NCI-H2171 treated with DMSO at 0.1 percent for 48 hours (cell line): Measurements from ENCODE around the gene FUT3.
A peak's percentile ranks its signal among the peaks of the same experiment; 100 is the strongest.
"Not testable (repeated sequence)": the region's sequence is repeated elsewhere in the genome, so short reads cannot be mapped to it uniquely, and the experiment has no call there.

Source experiments
- DNase-seq: peaks from one replicate; lab custom pipeline; 2025; lab: John Stamatoyannopoulos, UW

Gene FUT3

DNA sequence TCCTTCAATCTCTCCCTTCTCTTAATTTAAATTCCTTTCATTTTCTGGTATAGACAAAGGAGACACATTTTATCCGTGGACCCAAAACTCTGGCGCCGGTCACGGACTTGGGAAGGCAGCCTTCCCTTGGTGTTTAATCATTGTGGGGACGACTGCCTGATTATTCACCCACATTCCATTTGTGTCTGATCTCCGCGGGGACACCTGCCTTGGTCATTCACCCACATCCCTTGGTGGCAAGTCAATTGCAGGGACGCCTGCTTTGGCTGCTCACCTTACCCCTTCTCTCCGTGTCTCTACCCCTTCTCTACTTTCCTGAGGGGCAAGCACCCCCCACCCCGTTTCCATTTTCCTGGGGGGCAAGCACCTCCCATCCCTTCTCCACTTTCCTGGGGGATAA, 3.4 kb downstream of the FUT3 start:
- DNase-seq, result not testable (repeated sequence)

DNA sequence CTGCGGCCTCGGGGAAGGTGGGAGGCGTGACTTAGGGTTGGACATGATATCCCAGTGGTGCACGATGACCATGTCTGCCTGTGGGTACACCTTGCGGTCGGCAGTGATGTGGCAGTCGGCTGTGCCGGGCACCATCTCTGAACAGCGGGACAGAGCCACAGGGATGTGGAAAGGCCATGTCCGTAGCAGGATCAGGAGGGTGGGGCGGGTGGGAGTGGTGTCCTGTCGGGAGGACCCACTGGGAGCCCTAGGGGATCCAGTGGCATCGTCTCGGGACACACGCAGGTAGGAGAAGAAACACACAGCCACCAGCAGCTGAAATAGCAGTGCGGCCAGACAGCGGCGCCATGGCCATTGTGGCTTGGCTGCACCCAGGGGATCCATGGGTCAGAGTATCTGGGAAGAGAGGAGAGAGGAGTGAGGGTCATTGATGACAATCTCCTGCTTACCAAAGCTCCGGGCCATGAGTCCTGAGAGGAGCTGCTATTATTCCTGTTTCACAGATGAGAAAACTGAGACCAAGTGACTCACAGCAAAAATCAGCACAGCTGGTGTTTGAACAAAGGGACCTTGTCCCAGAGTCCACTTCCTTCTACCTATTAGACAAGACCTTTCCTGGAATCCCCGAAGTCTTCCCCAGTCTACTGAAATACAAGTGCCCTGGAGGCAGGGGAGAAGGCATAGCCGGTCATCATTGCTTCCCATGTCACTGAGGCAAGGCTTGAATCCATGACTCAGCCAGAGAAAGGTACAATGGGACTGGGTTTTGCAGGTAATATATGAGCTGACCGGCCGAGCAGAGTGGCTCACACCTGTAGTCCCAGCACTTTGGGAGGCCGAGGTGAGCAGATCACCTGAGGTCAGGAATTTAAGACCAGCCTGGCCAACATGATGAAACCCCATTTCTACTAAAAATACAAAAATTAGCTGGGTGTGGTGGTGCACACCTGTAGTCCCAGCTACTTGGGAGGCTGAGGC, 6.5 kb downstream of the FUT3 start:
- DNase-seq, result no peak

DNA sequence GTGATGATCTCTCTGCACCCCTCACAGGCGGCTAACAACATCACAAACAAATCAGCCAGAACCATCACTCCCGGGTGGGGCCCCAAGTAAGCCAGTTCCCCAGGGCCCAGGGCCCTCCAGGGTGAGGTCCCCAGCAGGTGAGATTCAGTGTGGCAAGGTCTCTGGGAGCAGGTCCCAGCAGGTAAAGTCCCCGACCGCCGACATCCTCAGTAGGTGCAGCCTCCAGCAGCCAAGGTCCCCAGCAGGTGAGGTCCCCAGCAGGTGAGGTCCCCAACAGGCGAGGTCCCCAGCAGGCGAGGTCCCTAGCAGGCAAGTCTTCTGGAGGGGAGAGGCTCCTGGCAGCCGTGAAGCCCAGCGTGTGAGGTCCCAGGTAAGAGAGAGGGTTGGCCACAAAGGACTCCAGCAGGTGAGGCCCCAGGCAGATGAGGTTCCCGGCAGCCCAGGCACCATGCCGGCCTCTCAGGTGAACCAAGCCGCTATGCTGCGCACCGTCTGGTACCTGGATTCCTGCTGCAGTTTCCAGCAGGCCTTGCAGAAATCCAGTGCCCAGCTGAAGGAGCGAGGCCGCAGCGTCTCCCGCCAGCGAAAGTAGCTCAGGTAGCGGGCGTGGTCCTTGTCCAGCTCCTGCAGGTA, 7.8 kb downstream of the FUT3 start:
- no peak for DNase-seq

DNA sequence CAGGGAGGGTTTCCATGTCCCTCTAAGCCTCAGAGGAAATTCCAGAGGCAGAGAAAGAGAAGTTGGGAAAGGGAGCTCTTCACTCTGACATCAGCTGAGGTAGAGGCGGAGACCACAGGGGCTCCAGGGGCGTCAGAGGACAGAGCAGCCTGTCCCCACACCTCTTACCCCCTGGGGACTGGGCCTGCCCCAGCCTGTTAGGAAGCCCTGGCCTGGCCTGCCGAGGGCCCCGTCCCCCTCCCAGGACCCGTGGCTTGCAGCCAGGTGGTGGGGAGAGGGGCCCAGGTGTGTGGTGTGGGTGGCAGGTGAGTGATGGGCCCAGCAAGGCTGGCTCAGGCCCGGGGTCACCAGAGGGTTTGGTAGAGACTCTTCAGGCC, 9.5 kb downstream of the FUT3 start:
- DNase-seq, result peak; percentile 73

DNA sequence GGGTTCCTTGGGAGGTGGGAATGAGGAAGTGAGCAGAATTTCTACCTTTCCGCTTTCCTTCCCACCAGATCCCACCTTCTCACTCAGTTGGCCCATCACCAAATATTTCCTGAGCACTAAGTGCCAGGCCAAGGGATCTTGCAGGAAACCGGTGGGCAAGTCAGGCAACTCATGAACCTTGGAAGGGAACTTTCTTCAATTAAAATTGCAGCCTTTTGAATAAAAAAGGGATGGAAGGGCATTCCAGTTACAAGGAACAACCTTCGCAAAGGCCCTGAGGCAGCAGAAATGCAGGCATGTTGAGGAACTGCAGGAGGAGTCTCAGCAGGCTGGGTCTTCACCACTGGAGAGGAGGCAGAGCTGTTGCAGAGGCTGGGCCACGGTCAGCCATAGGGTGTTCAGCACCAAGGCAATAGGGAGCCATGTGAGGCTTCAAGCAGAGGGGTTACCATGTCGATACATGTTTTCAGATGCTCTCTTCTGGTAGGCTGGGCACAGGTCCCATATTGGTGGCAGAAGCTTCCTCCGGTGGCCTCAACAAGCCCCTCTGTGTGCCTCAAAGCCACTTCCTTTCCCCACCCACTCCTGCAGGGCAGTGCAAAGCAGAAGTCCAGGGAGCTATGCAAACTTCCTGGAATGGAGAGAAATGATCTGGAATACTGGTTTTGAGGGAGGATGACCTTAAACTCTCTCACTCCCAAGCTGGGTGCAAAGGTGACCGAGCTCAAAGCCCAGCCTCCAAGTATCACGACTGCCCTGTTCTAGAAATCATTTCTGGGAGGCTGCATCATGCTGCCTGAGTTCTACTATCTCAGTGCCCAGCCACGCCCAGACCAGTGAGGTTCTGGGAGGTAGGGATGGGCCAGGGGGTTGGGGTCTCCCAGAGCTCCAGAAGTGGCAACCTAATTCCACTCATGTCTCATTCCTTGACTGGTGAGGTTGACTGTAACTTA, 11.9 kb downstream of the FUT3 start, which contains the start of gene FUT6:
TSS of gene FUT6 (minus strand) at position 638 of the 953 bp plus-strand sequence. CDS start 7,135 bp downstream, outside the sequence.
- no peak for DNase-seq

DNA sequence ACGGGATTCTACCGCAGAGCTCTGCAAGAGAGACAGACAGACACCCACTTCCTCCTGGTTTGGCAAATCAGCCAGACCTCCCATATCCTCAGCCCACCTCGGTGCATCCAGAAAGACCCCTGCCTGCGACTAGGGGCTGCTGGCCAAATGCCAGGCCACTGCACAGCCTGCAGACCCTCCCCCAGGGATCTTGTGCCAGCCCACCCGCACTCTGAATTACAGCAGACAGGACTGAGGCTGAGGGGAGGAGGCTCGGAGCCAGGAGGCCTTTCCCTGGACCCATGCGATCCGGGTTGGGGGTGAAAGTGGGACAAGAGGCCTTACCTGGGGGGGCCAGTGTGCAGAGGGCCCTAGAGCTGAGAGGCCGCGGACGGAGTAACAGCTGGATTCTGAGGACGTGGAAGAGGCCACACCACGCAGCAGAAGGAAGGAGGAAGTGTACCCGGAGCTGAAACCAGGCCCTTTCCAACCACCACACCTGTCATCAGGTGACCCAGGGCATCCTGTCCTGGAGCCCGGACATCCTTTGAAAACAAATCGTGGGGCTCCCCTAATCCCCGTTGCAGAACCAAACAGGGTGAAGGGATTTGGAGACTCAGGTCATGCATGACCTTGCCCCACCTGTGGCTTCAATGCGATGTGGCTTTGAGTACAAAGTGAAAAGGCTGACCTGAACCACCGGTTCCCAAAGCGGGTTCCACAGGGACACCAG, 12.7 kb downstream of the FUT3 start:
- DNase-seq, result no peak

DNA sequence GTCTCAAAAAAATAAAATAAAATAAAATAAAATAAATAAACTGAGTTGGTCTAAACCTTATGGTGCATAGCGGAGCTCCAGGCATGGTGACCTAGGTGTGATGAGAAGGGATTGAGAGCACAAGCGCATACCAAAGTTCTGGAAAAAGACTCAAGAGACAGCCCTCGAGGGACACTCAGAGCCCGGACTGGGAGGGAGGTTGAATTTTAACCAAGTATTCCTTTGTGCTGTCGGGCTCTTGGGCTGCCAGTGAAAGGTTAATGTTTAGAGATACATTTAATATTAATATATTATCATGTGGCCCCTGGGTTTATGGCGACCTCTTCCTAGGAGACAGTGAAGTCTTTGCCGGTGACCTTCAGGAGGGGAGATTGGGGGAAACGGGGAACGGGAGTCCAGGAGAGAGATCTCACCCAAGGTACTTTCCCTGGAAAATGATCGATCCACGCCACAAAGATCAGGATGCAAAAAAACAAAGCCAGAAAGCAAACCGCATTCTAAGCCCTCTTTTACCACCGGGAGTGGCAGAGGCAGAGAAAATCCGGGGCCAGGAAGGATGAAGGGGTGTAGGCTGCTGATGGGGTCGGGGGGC, 13.4 kb downstream of the FUT3 start:
- no peak for DNase-seq

DNA sequence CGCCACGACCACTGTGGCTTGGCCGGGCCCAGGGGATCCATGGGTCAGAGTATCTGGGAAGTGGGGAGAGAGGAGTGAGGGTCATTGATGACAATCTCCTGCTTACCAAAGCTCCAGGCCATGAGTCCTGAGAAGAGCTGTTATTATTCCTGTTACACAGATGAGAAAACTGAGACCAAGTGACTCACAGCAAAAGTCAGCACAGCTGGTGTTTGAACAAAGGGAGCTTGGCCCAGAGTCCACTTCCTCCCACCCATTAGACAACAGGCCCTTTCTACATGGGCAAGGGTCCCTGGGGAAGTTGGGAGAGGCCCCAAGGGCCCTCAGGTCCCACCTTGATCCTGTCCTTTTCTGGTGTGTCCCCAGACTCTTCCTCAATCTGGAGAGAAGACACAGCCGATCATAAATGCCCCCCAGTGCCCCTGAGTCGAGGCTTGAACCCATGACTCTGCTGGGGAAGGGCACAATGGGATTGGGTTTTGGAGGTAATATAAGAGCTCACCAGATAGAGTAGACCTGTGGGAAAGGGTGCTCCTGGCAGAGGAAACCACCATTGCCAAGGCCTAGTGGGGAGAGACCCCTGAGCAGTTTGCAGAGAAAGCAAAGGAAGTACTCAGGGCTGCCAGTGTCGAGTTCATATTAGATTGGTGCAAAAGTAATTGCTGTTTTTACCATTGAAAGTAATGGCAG, 18.6 kb downstream of the FUT3 start:
- no peak for DNase-seq

DNA sequence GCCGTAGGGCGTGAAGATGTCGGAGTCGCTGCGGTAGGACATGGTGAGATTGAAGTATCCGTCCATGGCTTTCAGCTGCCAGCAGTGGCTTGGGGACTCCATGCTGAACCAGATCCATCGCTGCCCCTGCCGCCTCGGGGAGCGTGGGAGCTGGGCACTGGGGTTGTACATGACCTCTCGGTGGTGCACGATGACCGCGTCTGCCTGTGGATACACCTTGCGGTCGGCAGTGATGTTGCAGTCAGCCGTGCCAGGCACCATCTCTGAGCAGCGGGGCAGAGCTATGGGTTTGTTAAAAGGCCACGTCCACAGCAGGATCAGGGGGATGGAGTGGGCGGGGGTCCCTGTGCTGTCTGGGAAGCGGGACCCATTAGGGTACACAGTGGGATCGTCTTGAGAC, 19.2 kb downstream of the FUT3 start:
- no peak for DNase-seq

DNA sequence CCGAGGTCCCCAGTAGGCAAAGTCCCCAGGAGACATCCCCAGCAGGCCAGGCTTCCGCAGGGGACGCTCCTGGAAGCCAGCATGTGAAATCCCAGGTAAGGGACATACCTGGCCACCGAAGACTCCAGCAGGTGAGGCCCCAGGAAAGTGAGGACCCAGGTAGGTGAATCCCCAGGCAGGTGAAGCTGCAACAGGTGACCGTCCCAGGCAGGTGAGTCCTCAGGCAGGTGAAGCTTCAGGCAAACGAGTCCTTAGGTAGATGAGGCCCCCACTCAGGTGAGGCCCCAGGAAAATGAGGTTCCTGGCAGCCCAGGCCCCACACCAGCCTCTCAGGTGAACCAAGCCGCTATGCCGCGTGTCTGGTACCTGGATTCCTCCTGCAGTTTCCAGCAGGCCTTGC, 20.1 kb downstream of the FUT3 start:
- DNase-seq, result no peak

DNA sequence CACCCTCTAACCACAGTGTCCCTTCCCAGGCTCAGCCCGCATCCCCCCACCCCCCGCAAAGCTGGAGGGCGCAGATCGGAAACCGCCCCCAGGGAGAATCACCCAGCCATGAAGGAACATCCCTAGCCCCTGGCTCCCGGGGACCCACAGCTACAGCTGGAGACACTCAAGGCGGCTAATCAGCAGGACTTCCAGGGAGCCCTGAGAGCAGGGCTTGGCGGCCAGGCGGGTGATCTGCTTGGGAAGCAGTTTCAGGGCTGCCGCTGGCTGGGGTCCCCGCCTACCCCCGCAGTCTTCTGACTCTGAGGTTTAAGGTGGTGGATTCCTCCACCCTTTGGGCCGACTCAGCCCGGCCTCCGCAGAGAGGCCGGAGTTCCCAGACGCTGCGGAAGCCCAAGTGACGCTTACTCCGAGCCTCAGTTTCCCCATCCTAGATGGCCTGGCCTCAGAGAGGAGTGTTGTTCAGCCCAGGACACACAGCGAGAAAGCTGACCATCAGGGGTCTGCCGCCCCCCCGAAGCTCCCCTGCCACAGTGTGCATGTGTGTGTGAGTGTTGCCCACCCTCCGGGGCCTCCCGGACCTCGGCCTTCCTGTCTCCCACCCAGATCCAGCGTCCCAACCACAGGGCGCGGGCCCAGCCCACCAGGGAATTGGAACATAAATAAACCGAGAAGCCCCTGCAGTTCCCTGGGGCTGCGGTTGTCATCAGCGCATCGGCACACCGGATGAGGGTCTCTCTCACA, 21.5 kb downstream of the FUT3 start:
- no peak for DNase-seq

DNA sequence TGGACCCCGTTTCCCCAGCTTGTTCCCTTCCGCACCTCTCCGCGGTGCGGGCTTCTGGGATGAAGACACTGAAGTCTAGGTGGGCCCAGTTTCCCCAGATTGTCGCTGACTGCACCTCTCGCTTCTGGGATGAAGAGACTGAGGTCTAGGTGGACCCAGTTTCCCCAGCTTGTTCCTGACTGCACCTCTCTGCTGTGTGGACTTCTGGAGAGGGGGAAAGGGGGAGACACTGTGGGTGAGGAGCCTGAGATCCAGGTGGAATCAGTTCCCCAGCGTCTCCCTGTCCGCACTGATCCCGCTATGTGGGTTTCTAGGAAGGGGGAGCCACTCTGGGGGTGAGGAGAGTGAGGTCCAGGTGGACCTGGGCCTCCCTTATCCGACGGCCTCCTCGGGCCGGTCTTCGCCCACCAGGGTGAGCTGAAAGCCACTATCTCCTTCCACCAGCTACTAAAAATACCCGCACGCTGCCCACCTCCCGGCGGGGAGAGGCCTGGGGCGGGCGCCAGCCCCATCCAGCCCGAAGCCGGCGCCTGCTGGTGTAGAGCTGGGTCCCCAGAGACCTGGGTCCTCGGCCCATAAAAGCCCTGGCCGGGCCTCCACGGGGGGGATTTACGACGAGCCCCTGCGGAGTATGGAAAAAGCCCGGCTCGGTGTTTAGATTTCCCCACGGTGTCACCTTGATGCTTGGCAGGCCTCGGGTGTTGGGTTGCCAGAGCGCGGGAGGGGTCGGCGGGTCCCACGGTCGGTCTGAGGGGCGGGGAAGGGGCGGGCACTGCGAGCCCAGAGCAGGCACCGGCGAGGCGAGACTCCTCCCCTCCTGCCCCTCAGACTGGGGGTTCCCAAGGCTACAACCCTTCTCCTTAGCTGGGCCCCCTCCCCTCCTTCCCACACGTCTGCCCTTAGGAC, 22.3 kb downstream of the FUT3 start:
- peak; percentile 82 for DNase-seq

DNA sequence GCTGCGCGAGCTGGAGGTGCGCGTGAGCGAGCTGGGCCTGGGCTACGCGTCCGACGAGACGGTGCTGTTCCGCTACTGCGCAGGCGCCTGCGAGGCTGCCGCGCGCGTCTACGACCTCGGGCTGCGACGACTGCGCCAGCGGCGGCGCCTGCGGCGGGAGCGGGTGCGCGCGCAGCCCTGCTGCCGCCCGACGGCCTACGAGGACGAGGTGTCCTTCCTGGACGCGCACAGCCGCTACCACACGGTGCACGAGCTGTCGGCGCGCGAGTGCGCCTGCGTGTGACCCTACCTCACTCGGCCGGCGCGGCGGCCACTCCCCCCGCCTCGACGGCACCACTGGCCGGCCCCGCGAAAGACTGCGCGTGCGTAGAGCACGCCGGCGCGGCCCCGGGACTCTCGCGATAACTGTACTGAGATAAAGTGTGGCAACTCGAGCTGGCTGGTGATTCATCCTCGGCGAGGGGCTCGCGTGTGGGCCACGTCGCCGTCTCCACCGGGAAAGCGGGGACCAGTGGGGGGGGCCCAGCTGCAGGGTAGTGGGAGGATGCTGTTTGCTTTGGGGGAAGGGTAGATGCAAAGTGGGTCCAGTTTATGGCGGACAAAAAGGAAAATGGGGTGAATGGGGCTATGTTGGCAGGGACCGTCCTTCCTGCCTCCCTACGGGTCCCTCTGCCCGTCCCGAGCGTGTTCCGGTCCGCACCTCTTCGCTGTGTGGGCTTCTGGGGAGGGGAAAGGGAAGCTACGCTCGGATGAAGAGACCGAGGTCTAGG, 23.2 kb downstream of the FUT3 start:
- peak; percentile 95 for DNase-seq

DNA sequence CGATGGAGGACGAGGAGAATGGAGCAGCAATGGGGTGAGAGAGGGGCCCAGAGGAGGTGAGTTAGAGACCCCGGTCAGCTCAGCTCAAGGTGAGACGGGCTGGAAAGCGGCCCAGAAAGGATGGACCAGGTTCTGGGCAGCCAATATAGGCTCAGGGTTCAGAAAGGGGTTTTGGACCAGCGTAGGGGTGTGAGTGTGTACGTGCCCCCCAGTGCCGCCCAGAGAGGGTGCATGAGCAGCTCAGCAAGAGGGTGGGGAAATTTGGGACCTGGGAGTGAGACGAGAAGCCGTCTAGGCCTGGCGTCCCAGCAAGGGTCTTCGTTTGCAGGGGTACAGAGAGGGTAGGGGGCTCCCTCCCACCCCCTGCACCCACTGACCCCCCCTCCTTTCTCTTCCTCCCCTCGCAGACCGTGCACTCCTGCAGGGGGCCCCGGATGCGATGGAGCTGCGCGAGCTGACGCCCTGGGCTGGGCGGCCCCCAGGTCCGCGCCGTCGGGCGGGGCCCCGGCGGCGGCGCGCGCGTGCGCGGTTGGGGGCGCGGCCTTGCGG, 23.8 kb downstream of the FUT3 start:
- no peak for DNase-seq

DNA sequence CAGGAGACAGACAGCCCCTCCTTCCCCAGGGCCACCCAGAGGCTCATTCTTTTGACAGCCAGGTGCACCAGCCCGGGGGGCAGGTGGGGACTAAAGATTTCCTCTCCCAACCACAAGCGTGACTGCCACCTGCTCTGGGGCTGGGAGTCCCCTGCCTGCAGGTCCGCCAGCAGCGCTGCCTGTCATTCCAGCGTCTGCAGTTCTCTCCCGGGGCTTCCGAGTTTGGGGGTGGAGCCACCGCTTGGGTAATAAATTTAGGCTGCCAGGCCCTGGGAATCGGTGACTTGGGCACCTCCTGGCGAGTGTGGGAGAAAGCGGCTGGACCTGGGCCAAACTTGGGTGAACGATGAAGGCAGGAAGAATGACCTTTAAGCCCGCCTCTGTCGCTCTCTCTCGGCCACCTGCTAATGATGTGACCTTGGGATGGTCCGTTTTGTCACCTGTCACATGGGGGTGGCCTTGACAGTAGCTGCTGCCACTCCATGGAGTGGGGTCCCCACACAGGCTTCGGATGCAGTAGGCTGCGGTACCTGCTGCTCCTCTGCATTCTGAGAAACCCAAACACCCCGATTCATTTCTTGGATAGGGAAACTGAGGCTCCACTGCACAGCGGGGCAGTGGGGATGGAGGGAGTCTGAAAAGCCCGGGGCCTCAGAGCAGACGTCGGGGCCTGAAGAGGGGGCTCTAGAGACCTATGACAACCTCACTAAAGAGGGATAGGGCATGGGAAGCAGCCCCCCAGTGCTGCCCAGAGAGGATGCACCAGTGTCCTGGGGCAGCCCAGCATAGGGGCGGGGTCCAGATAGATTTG, 24.5 kb downstream of the FUT3 start:
- DNase-seq, result peak; percentile 98

DNA sequence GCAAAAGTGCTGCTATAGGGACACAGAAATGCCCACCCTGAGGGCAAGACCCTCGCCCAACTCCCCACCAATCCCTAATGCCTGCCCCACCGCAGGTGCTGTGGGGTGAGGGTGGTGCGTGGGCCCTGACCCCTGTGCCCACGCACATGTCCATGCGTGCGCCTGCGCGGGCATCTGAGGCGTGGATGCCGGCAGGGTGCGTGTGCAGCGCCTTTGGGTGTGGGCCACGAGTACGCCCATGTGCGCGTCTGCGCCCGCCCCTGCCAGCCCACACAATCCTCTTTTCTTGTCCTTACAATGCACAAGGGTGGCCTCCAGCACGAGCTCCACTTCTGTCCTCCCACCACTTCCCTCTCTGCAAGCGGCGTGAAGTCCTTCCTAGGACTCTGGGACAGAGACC, 26.1 kb downstream of the FUT3 start:
- no peak for DNase-seq

DNA sequence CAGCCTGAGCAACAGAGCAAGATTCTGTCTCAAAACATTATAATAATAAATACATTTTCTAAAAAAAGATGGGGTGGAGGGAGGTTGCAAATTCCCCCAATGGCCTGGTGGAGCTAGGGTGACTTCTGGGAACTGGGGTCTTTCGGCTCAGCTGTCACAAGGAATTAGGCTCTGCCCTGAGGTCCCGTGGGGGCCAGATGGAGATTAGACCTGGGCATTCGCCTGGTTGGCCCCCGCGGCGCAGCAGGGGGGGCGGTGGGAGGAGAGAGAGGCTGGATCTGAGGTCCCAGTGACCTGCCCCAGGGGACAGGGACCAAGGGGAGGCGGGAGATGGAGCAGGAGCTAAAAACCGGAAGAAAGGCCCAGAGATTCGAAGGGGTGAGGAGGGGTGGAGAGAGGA, 26.5 kb downstream of the FUT3 start:
- no peak for DNase-seq
